Measurements from ENCODE around the gene PIK3R2. TPM values are rescaled to one million over a fixed set of nuclear protein-coding genes. Genes with fewer than 3 reads are reported as not detected.
"Not testable (repeated sequence)": the region's sequence is repeated elsewhere in the genome, so short reads cannot be mapped to it uniquely, and the experiment has no call there.

Gene PIK3R2
- total RNA-seq: 10 to 100 TPM in 1 of 4 donors, 1 to 10 TPM in 3; 6.3 to 11.7 (median 7.4) TPM

DNA sequence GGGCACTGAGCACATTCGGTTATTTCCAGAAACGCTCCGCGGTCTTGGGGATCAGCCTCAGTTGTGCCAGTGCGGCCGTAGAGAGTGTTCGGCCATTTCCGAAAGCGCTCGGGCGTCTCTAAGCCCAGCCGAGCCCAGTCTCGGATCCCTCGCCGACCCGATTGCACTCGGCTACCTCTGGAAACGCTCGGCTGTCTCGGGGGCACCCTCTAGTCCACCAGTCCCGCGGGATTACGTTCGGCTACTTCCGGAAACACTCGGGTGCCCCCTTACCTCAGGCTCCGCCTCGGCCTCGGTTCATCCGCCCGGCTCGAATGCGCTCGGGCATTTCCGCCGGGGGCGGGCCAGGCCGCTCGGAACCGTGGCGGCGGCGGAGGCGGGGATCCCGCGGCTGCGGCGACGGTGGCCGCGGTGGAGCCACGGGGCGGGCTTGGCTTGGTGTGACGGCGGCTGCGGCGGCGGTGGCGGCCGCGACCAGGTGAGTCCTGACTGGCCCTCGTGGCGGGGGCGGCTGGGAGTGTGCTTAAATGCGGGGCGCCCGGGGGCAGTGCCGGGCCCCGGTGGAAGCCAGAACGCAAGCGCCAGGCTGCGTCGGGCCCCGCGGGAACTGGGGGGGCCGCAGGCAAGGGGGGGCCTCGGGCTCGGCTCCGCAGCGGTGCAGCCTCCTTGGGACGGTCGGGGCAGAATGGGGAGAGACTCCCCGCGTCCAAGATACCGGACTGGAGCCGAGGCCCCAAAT is at the start of gene PIK3R2:
Gene PIK3R2 (plus strand): TSS at position 347 of the 739 bp plus-strand sequence. CDS start 2,717 bp downstream, outside the sequence.
- ATAC-seq (ENCODE audit: low FRiP score) (peak; percentile 92), DNase-seq (ENCODE audit: low spot score) (peak; percentile 100)
- TF ChIP-seq, protein P1, sequence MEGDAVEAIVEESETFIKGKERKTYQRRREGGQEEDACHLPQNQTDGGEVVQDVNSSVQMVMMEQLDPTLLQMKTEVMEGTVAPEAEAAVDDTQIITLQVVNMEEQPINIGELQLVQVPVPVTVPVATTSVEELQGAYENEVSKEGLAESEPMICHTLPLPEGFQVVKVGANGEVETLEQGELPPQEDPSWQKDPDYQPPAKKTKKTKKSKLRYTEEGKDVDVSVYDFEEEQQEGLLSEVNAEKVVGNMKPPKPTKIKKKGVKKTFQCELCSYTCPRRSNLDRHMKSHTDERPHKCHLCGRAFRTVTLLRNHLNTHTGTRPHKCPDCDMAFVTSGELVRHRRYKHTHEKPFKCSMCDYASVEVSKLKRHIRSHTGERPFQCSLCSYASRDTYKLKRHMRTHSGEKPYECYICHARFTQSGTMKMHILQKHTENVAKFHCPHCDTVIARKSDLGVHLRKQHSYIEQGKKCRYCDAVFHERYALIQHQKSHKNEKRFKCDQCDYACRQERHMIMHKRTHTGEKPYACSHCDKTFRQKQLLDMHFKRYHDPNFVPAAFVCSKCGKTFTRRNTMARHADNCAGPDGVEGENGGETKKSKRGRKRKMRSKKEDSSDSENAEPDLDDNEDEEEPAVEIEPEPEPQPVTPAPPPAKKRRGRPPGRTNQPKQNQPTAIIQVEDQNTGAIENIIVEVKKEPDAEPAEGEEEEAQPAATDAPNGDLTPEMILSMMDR (IDR thresholded peaks at IDR 0.05): no peak

DNA sequence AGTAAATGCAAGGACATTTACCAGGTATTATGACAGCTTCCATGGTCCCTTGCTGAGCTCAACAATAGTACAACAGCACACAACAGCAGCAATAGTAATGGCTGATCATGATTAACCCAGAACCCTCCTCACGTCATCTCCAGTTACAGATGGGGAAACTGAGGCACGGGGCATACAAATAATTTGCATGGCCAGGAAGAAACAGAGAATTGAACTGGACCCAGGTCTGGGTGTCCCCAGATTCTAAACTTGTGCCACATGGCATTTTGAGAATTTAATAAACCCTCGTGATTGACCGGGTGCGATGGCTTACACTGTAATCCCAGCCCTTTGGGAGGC is 48.2 kb upstream of the PIK3R2 start:
- ATAC-seq (ENCODE audit: low FRiP score) (no peak), DNase-seq (ENCODE audit: low spot score) (no peak)
- TF ChIP-seq, protein P1 (IDR thresholded peaks at IDR 0.05): no peak

DNA sequence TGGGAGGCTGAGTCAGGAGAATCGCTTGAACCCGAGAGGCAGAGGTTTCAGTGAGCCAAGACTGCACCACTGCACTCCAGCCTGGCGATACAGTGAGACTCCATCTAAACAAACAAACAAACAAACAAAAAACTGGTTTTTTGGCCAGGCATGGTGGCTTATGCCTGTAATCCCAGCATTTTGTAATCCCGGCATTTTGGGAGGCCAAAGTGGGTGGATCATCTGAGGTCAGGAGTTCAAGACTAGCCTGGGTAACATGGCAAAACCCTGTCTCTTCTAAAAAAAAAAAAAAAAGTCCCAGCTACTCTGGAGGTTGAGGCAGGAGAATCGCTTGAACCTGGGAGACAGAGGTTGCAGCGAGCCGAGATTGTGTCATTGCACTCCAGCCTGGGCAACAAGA is 47.7 kb upstream of the PIK3R2 start:
- DNase-seq (ENCODE audit: low spot score); ATAC-seq (ENCODE audit: low FRiP score): not testable (repeated sequence)

DNA sequence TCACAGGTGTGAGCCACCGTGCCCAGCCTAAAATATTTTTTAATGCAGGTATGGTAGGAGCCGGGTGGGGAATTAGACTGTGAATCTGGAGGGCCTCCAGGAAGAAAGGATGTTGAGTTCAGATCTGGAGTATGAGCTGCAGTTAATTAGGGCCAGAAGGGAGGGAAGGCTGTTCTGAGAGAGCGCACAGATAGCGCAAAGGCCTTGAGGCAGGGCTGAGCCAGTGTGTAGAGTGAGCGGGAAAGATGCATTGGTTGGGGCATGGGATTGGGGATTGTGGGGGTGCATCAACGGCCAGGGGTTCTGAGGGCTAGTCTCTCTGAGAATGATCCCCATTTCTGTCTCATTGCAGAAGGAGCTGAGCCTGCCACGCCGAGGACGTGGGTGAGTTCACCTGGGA is 45.7 kb upstream of the PIK3R2 start:
- TF ChIP-seq, protein P1 (IDR thresholded peaks at IDR 0.05): no peak
- DNase-seq (ENCODE audit: low spot score) (no peak), ATAC-seq (ENCODE audit: low FRiP score) (no peak)

DNA sequence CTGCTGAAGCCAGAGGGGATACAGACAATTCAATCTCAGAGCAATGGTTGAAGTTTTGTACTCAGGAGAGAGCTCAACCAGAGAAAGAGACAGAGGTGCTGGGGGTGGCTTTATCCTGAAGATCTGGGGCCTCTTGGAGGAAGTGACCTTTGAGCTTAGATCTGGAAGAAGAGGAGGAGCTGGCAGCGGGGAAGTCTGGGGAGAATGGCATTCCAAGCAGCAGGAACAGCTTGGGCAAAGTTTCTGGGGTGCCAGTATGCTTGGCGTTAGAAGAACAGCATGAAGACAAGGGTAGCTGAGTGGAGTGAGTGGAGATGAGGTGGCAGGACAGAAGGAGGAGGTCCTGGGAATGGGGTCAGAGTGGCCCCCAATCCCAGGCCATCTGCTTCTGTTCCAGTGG is 44.1 kb upstream of the PIK3R2 start:
- TF ChIP-seq, protein P1 (IDR thresholded peaks at IDR 0.05): no peak
- DNase-seq (ENCODE audit: low spot score): no peak
- ATAC-seq (ENCODE audit: low FRiP score): no peak

DNA sequence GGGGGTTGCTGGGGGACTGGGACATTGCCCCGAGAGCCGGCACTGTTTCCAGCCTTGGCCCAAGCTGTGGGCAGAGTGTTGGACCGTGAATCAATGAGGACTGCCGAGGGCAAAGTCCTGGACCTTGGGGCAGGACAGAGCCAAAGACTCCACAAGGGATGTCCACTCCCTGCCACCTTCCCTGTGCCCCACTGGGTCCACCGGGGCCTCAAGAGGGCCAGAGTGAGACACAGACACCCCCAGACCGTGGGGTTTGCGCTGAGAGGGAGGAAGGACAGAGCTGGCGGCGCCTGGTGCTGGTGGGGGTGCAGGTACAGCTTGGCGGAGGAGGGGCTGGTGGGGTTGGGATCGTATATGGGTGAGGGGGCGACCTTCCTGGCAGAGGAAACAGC is 43.6 kb upstream of the PIK3R2 start:
- DNase-seq (ENCODE audit: low spot score): no peak
- TF ChIP-seq, protein P1 (IDR thresholded peaks at IDR 0.05): no peak
- no peak for ATAC-seq (ENCODE audit: low FRiP score)

DNA sequence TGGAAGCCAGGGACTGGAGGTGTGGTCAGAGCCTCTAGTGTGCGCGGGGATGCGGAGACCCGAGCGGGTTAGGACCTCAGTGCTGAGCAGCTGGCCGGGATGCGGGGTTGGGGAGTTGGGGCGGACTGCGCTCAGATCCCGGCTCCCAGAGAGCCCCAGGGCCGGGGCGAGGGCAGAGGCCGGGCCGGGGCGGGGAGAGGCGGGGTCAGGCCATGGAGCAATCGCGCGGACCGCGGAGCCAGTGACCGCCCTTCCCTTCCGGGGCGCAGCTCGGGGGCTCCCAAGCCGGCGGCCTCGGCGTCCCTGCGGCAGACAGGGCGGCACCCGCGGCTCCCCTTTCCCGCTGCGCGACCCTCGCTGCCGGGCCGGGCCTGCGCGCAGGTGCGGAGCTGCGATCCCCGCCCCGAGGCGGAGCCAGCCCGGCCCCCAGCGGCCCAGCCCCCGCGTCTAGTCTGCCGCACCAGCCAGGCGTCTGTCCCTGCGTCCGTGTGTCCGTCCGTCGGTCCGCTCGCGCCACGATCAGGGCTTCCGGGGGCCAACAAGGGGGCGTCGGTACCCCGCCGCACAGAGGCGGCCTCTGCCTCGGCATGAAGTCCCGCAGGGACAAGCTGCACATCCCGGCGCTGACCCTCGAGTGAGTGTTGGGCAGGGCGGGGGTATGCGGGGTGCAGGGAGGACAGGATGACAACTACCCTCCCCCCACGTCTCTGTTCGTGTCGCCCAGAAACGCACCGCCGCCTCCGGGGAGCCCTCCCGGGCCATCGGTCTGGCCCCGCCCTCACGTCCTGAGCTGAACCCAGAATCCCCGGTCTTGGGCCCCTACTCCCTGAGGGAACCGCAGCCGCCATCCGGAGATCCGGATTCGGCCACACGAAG is 43.0 kb upstream of the PIK3R2 start:
- no peak for DNase-seq (ENCODE audit: low spot score)
- peak; percentile 63 for ATAC-seq (ENCODE audit: low FRiP score)
- TF ChIP-seq, protein P1 (IDR thresholded peaks at IDR 0.05): no peak
